HCT116 (cell line): ENCODE results near the gene COL4A4.

Source experiments
- EZH2 ChIP-seq: fragments of 200-600 bp; sonication (generic); IDR thresholded peaks from 2 replicates; pipeline ENCODE4 v1.6.1; 2017; ENCODE audit warnings: antibody characterized with exemption, mixed run types
- FOSL1 ChIP-seq: IDR thresholded peaks from 2 replicates; pipeline ENCODE4 v1.6.1; 2012; ENCODE audit warnings: low read depth
- POLR2A ChIP-seq: IDR thresholded peaks from 2 replicates; pipeline ENCODE4 v1.7.0; 2011; ENCODE audit warnings: borderline replicate concordance; ENCODE audit not compliant: insufficient read depth, insufficient read length; ENCODE audit errors: extremely low read depth
- POLR2AphosphoS5 ChIP-seq: IDR thresholded peaks from 2 replicates; pipeline ENCODE4 v1.6.1; 2011; ENCODE audit warnings: mild to moderate bottlenecking, low read depth, low read length, moderate library complexity
- RAD21 ChIP-seq: IDR thresholded peaks from 2 replicates; pipeline ENCODE4 v1.6.1; 2012; ENCODE audit warnings: low read depth, mild to moderate bottlenecking
- SIN3A ChIP-seq: IDR thresholded peaks from 2 replicates; pipeline ENCODE4 v1.6.1; 2012; ENCODE audit warnings: low read depth
- YY1 ChIP-seq: IDR thresholded peaks from 2 replicates; pipeline ENCODE4 v1.6.1; 2011; ENCODE audit warnings: low read length, low read depth, moderate library complexity, mild to moderate bottlenecking; ENCODE audit not compliant: insufficient replicate concordance; ENCODE audit errors: extremely low read depth
- TF ChIP-seq, protein P1 (sequence below): IDR thresholded peaks from 2 replicates; pipeline ENCODE4 v1.6.1; 2012; ENCODE audit warnings: low read depth
- TF ChIP-seq, protein P2 (sequence below), 3 experiments: fragments of 200-600 bp in 1 of 3; sonication (generic) in 1 of 3; IDR thresholded peaks in 2 of 3; conservative IDR thresholded peaks in 1 of 3; 2 replicates each; pipeline ENCODE4 v1.5.1; 2012 to 2017; ENCODE audit warnings: low read depth in 2 of 3, low read length in 2 of 3, antibody characterized with exemption in 1 of 3, borderline replicate concordance in 1 of 3, control low read depth in 1 of 3, mild to moderate bottlenecking in 1 of 3, mixed read lengths in 1 of 3, mixed run types in 1 of 3, moderate library complexity in 1 of 3; ENCODE audit not compliant: insufficient read depth in 1 of 3

DNA sequence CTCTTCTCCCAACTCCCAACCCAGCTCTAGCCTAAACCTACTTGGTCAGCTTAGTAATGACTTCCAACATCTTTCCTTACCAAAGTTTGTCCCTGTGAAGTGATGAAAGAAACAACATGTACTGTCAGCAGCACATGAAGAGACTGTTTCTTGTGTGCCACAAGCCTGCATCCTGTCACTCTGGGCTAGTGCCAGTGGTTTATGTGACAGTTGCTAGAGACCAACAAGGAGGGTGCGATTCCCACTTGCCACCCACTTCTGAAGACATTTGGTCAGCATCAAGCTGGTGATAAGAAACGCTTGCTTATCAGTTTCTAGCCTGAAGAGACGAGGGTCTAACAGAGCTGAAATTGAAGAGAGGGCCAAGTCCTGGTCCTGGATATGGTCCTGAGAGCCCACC is 132.6 kb downstream of the COL4A4 start:
- TF ChIP-seq, protein P1, sequence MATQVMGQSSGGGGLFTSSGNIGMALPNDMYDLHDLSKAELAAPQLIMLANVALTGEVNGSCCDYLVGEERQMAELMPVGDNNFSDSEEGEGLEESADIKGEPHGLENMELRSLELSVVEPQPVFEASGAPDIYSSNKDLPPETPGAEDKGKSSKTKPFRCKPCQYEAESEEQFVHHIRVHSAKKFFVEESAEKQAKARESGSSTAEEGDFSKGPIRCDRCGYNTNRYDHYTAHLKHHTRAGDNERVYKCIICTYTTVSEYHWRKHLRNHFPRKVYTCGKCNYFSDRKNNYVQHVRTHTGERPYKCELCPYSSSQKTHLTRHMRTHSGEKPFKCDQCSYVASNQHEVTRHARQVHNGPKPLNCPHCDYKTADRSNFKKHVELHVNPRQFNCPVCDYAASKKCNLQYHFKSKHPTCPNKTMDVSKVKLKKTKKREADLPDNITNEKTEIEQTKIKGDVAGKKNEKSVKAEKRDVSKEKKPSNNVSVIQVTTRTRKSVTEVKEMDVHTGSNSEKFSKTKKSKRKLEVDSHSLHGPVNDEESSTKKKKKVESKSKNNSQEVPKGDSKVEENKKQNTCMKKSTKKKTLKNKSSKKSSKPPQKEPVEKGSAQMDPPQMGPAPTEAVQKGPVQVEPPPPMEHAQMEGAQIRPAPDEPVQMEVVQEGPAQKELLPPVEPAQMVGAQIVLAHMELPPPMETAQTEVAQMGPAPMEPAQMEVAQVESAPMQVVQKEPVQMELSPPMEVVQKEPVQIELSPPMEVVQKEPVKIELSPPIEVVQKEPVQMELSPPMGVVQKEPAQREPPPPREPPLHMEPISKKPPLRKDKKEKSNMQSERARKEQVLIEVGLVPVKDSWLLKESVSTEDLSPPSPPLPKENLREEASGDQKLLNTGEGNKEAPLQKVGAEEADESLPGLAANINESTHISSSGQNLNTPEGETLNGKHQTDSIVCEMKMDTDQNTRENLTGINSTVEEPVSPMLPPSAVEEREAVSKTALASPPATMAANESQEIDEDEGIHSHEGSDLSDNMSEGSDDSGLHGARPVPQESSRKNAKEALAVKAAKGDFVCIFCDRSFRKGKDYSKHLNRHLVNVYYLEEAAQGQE, result no peak
- TF ChIP-seq, protein P2, sequence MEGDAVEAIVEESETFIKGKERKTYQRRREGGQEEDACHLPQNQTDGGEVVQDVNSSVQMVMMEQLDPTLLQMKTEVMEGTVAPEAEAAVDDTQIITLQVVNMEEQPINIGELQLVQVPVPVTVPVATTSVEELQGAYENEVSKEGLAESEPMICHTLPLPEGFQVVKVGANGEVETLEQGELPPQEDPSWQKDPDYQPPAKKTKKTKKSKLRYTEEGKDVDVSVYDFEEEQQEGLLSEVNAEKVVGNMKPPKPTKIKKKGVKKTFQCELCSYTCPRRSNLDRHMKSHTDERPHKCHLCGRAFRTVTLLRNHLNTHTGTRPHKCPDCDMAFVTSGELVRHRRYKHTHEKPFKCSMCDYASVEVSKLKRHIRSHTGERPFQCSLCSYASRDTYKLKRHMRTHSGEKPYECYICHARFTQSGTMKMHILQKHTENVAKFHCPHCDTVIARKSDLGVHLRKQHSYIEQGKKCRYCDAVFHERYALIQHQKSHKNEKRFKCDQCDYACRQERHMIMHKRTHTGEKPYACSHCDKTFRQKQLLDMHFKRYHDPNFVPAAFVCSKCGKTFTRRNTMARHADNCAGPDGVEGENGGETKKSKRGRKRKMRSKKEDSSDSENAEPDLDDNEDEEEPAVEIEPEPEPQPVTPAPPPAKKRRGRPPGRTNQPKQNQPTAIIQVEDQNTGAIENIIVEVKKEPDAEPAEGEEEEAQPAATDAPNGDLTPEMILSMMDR (IDR thresholded peaks at IDR 0.05 in 2 of 3, conservative IDR thresholded peaks at IDR 0.05 in 1 of 3; ENCODE audit: borderline replicate concordance in 1 of 3, insufficient read depth in 1 of 3, low read depth in 2 of 3, low read length in 2 of 3), result no peak
- TF ChIP-seq YY1, result no peak
- no peak for TF ChIP-seq POLR2AphosphoS5
- TF ChIP-seq EZH2, result no peak
- TF ChIP-seq POLR2A, result no peak
- no peak for TF ChIP-seq RAD21
- TF ChIP-seq SIN3A, result no peak
- TF ChIP-seq FOSL1, result no peak
